Daoy (cell line): ENCODE measurements around the gene UTP14C. TPM values are rescaled to one million over a fixed set of nuclear protein-coding genes. Genes with fewer than 3 reads are reported as not detected.
"Not testable (repeated sequence)": the region's sequence is repeated elsewhere in the genome, so short reads cannot be mapped to it uniquely, and the experiment has no call there.

Experiments
- DNase-seq: peaks from one replicate; pipeline ENCODE4 v3.0.0-alpha.2; 2015; ENCODE audit warnings: low read depth
- total RNA-seq: library from RNA; depleted of rRNA; stranded (reverse); fragments of >200 nt; shearing (Covaris generic); gene quantifications from 2 replicates; pipeline ENCODE4 v1.2.3, GENCODE V29; 2014; rRNA removed

UTP14C gene
- total RNA-seq, result 5.8 and 6.0 TPM in 2 replicates

DNA sequence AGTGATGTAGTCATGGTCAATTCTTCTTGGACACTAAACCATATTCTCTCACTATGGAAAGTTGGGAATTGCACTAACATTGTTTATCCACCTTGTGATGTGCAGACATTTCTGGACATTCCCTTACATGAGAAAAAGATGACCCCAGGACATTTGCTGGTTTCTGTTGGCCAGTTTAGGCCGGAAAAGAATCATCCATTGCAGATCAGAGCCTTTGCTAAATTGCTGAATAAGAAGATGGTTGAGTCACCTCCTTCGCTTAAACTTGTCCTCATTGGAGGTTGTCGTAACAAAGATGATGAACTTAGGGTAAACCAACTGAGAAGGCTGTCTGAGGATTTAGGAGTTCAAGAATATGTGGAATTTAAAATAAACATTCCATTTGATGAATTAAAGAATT, at the start of gene UTP14C:
UTP14C (plus strand) TSS at position 211 of the 400 bp plus-strand sequence. CDS start 4,114 bp downstream, outside the sequence.
- DNase-seq, result no peak

GRCh38 chr13:51976423-51976822, 48.1 kb upstream of the UTP14C start:
- no peak for DNase-seq

- DNase-seq, result no peak
These were observed 47.6 kb upstream of the UTP14C start for GRCh38 chr13:51976890-51977289.

DNA sequence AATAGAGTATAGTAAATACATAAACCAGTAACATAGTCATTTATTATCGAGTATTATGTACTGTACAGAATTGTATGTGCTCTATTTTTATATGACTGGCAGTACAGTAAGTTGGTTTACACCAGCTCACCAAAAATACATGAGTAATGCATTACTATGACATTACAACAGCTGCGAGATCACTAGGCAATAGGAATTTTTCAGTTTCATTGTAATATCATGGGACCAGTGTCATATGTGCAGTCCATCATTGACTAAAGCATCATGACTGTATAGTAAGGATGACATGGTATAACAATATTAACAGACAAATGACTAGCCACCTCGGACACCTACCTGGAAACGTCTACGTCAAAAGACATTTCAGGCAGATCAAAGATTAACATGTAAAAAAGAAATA, 46.9 kb upstream of the UTP14C start:
- DNase-seq, result no peak

- DNase-seq, result no peak
These were observed 45.5 kb upstream of the UTP14C start for GRCh38 chr13:51978796-51979556.

DNA sequence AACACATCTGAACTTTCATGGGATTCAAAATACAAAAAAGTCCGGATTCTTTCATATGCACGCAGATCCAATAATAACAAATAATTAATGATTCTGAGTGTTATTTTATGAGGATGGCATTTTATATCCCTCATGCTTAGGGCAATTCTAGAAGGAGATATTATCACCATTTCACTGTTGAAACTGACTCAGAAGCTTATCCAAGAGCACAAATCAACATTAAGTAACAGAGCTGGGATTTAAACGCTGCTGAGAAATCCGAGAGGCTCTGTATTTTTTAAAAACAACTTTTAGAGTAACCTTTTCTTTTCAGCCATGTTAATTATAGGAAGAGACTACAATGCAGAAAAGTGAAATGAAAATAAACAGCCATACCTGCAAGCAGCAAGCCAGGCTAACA, 43.6 kb upstream of the UTP14C start:
- no peak for DNase-seq

- no peak for DNase-seq
These were observed 43.1 kb upstream of the UTP14C start for GRCh38 chr13:51981355-51981754.

GRCh38 chr13:51983292-51983691, 41.2 kb upstream of the UTP14C start:
- not testable (repeated sequence) for DNase-seq

- DNase-seq, result not testable (repeated sequence)
These were observed 39.6 kb upstream of the UTP14C start for GRCh38 chr13:51984904-51985303.

DNA sequence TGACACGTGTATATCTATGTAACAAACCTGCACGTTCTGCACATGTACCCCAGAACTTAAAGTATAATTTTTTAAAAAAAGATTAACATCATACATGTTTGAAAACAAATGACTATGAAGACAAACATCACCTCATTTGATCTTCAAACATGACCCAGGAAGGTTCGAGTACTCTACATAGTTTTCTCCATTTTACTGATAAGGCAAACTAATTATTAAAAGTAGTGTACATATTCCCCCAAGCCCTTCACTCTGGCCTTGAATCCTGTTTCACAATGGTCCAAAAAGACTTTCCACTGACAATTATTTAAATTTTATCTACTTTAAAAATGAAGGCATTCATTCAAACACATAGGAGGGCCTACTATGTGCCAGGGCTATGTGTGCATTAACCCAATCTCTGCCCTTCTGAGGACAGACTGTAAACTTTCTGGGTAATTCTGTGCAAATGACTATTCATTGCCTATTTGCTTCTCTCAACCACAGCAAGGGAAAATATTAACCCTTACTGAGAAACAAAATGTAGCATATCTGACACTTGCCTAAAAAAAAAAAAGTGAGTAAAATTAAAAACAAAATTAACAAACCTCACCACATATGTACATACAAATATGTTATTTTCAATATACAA, 35.4 kb upstream of the UTP14C start:
- DNase-seq, result no peak

- no peak for DNase-seq
These were observed 30.8 kb upstream of the UTP14C start for GRCh38 chr13:51993713-51994112.

DNA sequence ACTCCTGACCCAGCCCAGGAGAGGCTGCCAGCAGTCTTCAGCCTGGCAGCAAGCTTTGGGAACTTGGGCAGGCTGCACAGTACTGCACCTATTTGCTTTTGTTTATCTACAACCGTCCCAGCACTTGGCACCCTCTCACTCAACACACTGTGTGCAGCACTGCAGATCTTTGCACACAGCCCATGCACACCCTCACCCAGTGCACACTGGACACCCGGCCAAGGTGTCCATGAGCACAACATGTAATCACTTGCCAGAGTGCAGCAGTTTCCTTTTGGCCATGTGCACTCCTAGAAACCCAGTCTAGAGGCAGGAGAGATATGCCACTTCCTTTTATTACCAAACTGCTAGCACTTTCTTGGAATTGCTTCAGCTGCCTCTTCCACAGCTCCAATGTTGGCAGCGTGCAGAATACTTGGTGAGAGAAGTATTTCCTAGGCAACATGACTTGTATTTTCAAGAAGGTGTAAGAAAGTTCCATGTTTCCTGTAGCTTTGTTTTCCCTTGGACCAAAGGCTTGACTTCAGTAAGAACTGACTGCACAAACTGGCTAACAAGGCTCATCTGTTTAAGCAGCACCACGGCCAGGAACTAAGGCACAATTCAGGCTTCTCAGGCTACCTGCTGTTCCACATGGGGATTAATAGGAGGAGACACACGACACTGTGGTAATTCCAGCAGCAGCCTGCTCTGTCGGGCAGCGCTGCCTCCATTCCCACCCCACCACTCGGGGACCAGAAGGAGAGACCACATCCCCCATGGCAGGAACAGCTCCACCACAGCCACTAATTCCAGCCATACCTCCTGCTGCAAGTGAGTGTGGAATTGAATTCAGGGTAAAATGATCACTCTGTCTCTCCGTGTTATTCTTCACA, 28.6 kb upstream of the UTP14C start:
- DNase-seq, result no peak

- no peak for DNase-seq
These were observed 27.9 kb upstream of the UTP14C start for GRCh38 chr13:51996641-51997040.

- no peak for DNase-seq
These were observed 27.3 kb upstream of the UTP14C start for GRCh38 chr13:51997186-51997585.

DNA sequence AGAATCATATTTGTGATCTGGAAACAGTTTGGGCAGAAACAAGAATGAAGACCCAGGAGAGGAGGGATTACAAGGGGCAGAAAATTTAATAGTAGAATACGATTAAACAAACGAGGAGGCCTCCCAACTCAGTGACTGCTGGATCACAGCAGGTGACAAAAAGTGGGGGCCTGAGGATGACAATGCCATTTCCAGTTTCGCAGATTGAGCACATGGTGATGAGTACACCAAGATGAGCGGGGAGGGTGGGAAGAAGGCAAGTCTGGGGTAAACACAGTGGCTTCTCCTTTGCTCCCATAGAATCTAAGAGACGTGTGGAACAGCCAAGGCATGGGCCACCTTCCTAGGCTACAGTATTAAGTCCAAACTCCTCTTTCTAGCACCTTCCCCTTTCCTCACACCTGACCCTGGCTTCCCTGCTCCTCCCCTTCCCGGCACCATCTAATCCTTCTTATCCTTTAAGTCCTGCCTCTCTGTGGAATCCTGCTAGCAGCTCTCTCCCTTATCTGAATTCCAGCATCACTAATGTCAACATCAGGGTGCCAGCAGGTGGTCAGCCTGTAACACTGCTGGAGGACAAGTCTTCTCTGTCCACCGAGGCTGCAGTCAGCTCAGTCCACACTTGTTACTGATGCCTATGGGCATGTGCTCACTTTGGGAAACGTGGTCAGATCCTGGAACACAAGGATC, 26.7 kb upstream of the UTP14C start:
- DNase-seq, result no peak

DNA sequence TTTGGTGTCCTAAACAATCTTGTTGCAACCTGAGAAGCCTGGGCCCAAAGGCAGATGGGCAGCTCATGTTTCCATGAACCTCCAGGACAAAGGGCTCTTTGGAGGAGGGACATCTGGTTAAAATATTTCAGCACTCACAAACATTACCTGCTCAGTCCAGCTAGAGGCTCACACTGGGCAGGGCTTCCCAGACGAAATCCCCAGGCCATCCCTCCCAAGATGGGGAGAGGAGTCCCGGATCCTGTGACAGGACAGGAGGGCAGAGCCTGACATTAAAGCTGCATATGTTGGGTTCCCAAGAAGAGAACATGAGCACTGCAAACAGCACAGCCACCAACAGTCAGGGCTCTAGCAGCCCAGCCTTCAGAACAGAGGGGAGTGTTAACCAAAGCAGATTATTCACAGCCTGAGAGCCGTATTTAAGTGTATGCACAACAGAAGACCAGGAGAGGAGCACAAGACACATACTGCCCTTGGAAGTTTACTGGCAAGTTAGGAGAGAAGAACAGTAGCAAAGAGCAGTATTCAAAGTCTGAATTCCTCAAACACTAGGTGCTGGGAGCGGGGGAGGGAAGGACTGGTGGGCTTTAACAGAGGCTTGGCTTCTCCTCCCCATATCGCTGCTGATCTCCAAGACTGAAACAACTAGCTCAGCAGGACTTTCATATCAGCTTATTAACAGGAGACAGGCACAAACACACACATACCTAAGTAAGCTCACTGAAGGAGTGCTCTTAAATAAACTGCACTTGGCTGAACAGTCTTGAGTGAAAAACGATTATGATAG, 25.6 kb upstream of the UTP14C start:
- no peak for DNase-seq

- peak; percentile 17 for DNase-seq
These were observed 25.0 kb upstream of the UTP14C start for GRCh38 chr13:51999510-51999911.

GRCh38 chr13:51999921-52000320, 24.6 kb upstream of the UTP14C start:
- DNase-seq, result no peak

DNA sequence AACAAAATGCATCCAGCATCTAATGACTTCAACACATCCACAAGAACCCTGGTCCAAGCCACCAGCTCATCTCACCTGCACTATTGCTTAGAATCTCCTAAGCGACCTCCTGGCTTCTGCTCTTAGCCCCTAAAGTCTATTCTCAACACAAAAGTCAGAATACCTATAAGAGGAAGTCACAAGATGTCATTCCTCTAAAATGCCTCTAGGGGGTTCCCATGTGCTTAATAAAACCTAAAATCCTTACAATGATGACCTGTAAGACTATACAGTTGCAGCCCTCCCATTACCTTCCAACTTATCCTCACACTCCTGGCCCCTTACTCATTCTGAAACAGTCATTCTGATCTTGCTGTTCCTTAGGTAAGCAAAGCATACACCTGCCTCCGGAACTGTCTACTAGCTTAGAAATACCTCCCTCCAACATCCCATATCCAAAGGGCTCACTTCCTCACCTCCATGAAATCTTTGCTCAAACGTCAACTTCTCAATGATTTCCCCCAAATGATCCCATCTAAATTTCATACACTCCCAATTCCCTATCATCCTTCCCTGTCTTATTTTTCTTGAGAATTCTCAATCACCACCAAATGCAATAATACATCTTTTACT, 23.3 kb upstream of the UTP14C start:
- DNase-seq, result no peak

GRCh38 chr13:52002361-52002760, 22.1 kb upstream of the UTP14C start:
- DNase-seq, result no peak

- no peak for DNase-seq
These were observed 20.9 kb upstream of the UTP14C start for GRCh38 chr13:52003541-52003940.
